HepG2 (cell line): Measurements from ENCODE around the gene SLAMF9. TPM values are rescaled to one million over a fixed set of nuclear protein-coding genes. Genes with fewer than 3 reads are reported as not detected.

Experiments used
- ATF2 ChIP-seq: sonication (generic); formaldehyde crosslinking; IDR thresholded peaks from 2 replicates; pipeline ENCODE4 v1.4.0; 2020; ENCODE audit warnings: missing genetic modification reagents
- GATAD1 ChIP-seq: IDR thresholded peaks from 2 replicates; pipeline ENCODE4 v1.6.1; 2016; ENCODE audit warnings: missing genetic modification reagents, missing compliant biosample characterization
- JUND ChIP-seq: sonication (generic); formaldehyde crosslinking; IDR thresholded peaks from 2 replicates; pipeline ENCODE4 v1.8.0; 2022; ENCODE audit warnings: mild to moderate bottlenecking, missing genetic modification reagents
- KDM5A ChIP-seq: fragments of 200-600 bp; sonication (generic); IDR thresholded peaks from 2 replicates; pipeline ENCODE4 v1.7.0; 2018; ENCODE audit warnings: antibody characterized with exemption, mild to moderate bottlenecking, low read length, borderline replicate concordance
- MTF1 ChIP-seq: sonication (generic); formaldehyde crosslinking; IDR thresholded peaks from 2 replicates; pipeline ENCODE4 v1.5.0; 2020; ENCODE audit warnings: missing genetic modification reagents
- RFX3 ChIP-seq: IDR thresholded peaks from 2 replicates; pipeline ENCODE4 v1.6.1; 2016; ENCODE audit warnings: missing biosample characterization, missing genetic modification reagents
- ZMYM2 ChIP-seq: sonication (generic); formaldehyde crosslinking; IDR thresholded peaks from 2 replicates; pipeline ENCODE4 v1.8.0; 2022; ENCODE audit warnings: mild to moderate bottlenecking, missing genetic modification reagents
- ZNF619 ChIP-seq: sonication (generic); formaldehyde crosslinking; IDR thresholded peaks from 2 replicates; pipeline ENCODE4 v1.4.0; 2020; ENCODE audit warnings: mild to moderate bottlenecking, missing genetic modification reagents
- ZNF768 ChIP-seq: sonication (generic); formaldehyde crosslinking; IDR thresholded peaks from 2 replicates; pipeline ENCODE4 v1.4.0; 2020; ENCODE audit warnings: missing genetic modification reagents
- polyA plus RNA-seq, 8 experiments: library from polyadenylated mRNA; depleted of rRNA in 3 of 8; stranded (reverse) in 7 of 8; unstranded in 1 of 8; fragments of >200 nt; fragmentation: Illumina TruSeq in 4 of 8; extraction: Trizol in 4 of 8; gene quantifications; 2 replicates each; pipeline versions ENCODE4 v1.2.1 to v1.2.3, GENCODE V29; 2011 to 2016; ENCODE audit warnings: low read depth in 4 of 8, missing spikeins in 1 of 8, mixed read lengths in 1 of 8; ENCODE audit not compliant: insufficient read depth in 1 of 8
- total RNA-seq, 5 experiments: library from RNA; depleted of rRNA; stranded (reverse); fragments of >200 nt; fragmentation: Illumina TruSeq; extraction: Trizol; gene quantifications; 2 replicates each; pipeline ENCODE4 v1.2.3, GENCODE V29; 2016; ENCODE audit warnings: low read depth in 1 of 5
- TF ChIP-seq, protein P1 (sequence below), 2 experiments: sonication (generic) in 1 of 2; formaldehyde crosslinking in 1 of 2; IDR thresholded peaks; 2 replicates each; pipeline versions ENCODE4 v1.4.0 to v1.6.1; 2016 to 2020; ENCODE audit warnings: borderline replicate concordance in 1 of 2, low read depth in 1 of 2, mild to moderate bottlenecking in 1 of 2, missing genetic modification reagents in 1 of 2

Gene SLAMF9
- total and polyA plus RNA-seq, 2 of the 13 experiments (the other 11 are each of a cell fraction or from before 2014, with no cell fraction given): 0.82 TPM; not detected in 1

- TF ChIP-seq ATF2 (CRISPR knock-in tag) (peak; percentile 33; the same call in 1 of the 2 replicates), ZMYM2 (CRISPR knock-in tag) (no peak), KDM5A (no peak), JUND (CRISPR knock-in tag) (peak; percentile 71; the same call in 1 of the 2 replicates), RFX3 (no peak), MTF1 (CRISPR knock-in tag) (no peak), GATAD1 (CRISPR knock-in tag) (0 out of 2 replicates have a peak, but pooled peaks have one; percentile 26), ZNF768 (CRISPR knock-in tag) (no peak), ZNF619 (CRISPR knock-in tag) (no peak)
- TF ChIP-seq, protein P1, sequence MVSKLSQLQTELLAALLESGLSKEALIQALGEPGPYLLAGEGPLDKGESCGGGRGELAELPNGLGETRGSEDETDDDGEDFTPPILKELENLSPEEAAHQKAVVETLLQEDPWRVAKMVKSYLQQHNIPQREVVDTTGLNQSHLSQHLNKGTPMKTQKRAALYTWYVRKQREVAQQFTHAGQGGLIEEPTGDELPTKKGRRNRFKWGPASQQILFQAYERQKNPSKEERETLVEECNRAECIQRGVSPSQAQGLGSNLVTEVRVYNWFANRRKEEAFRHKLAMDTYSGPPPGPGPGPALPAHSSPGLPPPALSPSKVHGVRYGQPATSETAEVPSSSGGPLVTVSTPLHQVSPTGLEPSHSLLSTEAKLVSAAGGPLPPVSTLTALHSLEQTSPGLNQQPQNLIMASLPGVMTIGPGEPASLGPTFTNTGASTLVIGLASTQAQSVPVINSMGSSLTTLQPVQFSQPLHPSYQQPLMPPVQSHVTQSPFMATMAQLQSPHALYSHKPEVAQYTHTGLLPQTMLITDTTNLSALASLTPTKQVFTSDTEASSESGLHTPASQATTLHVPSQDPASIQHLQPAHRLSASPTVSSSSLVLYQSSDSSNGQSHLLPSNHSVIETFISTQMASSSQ (IDR thresholded peaks at IDR 0.05; ENCODE audit: low read depth): no peak
- TF ChIP-seq, protein P1 (CRISPR knock-in tag; IDR thresholded peaks at IDR 0.05; ENCODE audit: borderline replicate concordance): no peak
These were observed 29.0 kb downstream of the SLAMF9 start, which contains the start of gene TAGLN2 (continued) for GRCh38 chr1:159924791-159925718.
